DMS153 (cell line): Measurements from ENCODE around the gene ASB4.
"Not testable (repeated sequence)": the region's sequence is repeated elsewhere in the genome, so short reads cannot be mapped to it uniquely, and the experiment has no call there.

Experiments
- DNase-seq: peaks from one replicate; lab custom pipeline; 2025; lab: John Stamatoyannopoulos, UW

ASB4 gene, protein sequence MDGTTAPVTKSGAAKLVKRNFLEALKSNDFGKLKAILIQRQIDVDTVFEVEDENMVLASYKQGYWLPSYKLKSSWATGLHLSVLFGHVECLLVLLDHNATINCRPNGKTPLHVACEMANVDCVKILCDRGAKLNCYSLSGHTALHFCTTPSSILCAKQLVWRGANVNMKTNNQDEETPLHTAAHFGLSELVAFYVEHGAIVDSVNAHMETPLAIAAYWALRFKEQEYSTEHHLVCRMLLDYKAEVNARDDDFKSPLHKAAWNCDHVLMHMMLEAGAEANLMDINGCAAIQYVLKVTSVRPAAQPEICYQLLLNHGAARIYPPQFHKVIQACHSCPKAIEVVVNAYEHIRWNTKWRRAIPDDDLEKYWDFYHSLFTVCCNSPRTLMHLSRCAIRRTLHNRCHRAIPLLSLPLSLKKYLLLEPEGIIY

DNA sequence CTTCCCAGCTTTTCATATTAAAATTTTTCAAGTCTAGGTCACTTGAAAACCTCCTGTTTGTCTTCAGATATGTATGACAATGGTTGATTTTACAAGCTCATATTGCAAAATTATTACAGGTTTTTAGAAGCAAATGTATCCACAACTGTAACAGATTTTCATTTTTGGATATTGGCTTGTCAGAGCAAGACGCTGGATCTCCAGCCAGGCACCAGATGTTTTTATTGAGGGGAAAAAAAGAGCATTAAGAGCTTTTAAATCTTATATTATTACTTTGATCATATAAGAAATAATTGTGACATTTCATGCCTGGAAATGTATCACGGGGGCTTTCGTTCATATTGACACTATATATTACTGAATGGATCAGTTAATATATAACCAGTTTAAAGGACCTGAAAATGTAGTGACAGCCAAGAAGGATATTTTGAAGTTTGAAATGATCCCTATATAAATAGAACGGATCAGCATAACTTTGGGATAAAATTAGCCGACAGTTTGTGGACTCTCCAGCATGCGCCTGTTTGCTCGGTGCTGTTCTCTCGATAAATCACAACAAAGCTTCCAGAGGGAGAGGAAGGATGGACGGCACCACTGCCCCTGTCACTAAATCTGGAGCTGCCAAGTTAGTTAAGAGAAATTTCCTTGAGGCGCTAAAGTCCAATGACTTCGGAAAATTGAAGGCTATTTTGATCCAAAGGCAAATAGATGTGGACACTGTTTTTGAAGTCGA, at the start of gene ASB4:
ASB4 (plus strand) TSS at position 553 of the 733 bp plus-strand sequence; CDS start at position 582, 29 bp downstream.
- DNase-seq = no peak

DNA sequence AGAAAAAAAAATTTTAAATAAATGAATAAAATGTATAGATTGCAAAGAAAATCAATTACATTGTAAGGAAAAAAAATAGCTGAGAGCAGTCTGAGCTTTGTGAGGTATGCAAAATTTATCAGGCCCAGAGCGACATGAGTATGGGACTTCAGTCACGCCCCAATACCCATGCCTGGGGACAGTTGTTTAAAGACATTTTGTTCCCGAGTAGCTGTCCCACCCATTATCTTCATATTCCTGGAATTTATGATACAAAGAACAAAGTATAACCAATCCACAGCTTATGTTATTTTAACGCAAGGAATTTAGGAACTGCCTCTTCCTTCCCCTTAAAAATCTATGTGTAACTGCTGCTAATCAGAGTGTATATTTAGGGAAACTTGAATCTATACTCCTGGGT, 49.3 kb upstream of the ASB4 start:
- DNase-seq = no peak

DNA sequence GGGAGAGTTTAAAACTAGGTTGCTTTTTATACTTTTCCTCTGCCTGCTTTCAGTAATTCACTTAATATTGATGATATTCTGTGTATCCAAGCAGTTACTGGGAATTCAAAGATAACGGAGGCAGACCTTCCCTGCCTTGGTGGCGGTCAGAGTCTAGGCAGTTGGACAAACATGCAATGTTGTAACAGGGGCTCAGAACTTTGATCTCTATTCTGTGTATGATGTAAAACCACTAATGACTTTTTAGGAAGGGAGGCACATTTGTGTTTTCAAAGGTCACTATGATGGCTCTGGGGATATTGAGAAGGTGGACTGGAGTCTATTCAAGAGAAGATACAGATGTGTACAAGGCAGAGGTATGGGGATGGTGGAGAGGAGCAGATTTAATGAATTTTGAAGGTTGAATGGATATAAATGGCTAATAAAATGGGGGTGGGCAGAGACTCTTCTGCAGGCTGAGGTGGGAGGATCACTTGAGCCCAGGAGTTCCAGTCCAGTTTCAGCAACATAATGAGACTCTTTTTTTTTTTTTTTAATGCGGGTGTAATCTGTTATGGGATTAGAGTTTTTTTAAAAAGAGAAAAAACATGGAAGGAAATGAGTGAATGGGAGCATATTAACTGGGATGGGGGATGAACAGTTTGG, 45.2 kb upstream of the ASB4 start:
- DNase-seq = no peak

DNA sequence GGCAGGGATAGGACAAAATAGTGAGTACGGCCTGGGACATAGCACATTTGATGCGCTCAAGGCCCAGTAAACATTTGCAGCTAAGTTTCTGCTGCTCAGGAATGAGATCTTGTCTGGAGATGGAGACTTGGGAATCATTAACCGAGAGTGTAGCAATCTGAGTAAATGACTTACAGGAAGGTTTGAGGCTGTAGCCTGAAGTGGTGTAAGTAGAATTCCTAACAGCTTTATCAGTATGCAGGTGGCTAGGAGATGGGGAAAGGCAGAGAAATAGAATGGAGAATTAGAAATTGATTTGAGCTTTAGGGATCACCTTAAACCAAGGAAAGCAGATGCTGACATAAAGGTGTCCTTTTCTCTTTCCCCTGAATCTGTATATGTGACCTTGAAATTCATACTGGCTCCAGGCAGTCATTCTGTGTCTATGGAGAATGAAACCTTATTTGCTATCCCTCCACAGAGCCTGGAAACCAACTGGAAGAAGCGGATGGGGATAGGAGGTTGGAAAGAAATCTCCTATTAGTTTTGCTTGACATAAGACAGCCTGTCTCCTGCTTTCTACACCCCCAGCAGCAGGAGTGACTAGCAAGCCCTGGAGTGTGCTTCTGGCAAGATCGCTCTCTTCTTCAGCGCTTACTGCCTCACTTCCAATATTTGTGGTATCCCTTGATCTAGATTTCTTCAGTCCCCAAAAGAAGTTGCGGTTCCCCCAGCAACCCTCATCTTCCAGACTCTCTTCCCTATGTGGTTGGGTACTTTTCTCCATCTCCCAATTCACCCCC, 44.5 kb upstream of the ASB4 start:
- no peak for DNase-seq

DNA sequence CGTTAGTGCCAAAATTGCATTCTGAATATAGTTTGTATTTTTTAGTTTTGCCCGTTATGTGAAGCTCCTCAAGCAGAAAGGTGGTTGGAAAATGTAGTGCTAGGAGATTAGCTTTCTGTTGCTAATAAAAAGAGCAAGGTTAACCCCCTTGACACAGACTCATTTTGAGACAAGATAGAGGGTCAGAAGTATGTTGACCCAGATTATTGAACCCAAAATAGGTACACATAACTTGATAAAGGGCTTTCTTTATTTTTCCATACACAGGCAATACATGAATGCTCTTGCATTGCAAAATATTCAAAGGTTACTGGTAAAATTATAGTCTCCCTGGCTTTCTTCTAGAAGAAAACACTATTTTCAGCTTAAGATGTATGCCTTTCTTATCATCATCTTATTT, 40.9 kb upstream of the ASB4 start:
- no peak for DNase-seq

DNA sequence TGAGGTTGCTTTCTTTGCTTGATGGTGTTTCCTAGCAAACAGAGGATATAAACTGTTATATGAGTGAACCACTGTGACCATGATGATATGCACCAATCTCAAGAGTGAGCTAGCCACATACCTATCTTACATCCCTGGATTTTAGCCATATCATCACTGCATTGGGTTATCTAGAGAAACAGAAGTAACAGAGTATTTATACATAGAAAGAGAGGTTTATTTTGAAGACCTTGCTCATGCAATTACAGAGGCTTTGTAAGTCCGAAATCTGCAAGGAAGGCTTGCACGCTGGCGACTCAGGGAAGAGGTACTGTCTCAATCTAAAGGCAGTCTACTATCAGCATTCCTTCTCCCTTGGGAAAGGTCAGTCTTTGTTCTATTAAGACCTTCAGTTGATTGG, 39.1 kb upstream of the ASB4 start:
- DNase-seq = no peak

DNA sequence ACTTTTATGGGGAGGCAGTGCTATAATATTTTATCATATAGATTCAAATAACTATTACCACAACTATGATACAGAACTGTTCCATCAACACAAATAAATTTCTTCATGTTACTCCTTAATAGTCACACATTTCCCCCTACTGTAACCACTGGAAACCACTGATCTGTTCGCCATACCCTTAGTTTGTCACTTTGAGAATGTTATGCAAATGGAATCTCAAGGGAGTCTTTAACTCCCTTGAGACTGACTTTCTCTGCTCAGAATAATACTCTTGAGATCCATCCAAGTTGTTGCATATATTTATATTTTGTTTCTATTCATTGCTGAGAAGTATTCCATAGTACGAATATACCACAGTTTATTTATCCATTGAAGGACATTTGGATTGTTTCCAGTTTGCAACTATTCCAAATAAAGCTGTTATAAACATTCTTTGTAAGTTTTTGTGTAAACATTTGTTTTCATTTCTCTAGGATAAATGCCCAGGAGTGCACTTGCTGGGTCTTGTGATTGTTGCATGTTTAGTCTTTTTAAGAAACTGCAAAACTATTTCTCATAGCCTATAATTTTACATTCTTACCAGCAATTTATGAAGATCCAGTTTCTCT, 31.2 kb upstream of the ASB4 start:
- DNase-seq = no peak

DNA sequence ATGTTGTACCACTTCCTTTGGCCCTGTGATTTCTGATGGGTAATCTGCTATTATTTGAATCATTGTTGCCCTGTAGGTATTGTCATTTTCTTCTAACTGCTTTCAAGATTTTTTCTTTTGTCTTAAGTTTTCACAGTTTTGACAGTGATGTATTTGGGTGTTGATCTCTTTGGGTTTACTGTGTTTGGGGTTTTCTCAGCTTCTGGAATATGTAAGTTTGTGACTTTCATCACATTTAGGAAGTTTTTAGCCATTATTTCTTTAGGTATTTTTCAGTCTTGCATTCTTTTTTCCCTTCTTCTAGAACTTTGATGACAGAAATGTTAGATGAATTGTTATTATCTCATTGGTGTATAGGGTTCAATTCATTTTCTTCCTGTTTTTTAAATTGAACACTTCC, 27.8 kb upstream of the ASB4 start:
- no peak for DNase-seq

DNA sequence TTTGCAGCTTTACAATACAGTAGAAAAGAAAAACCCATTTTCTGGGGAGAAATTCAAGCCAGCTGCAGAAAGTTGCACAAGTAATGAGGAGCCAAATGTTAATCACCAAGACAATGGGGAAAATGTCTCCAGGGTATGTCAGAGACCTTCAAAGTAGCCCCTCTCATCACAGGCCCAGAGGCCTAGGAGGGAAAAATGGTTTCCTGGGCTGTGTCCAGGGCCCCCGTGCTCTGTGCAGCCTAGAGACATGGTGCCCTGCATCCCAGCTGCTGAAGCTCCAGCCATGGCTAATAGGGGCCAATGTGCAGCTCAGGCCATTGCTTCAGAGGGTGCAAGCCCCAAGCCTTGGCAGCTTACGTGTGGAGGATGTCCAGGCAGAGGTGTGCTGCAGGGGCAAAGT, 25.1 kb upstream of the ASB4 start:
- DNase-seq = not testable (repeated sequence)

DNA sequence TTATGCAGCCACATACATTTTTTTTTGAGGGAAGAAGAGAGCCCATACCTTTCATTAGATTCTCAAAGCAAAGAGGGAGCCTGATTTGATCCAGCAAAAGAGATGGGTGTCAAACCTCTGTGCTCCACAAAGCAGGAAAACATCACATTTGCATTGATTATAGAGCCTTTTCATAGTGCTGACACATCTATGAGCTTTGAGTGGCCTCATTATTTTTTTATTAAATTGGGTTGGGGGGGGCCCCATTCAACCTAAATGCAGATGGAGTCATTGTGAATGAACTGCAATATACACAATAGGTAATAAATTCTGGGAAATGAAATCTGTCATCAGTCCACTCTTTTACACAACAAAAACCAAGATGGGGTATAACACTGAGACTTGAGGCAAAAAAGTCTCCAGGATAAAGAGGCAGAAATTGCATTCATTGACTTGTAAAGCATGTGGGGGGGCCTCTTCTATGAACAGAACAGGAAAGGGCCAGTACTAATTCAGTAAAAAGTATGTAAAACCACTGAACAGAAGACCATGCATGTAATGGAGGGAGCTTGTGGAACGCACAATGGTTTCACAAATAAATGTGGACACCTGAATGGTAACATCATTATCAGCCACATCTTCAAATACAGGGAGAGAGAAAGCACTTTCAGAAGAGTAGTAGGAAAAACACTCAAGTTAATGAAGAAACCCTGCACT, 17.7 kb upstream of the ASB4 start:
- DNase-seq = no peak

DNA sequence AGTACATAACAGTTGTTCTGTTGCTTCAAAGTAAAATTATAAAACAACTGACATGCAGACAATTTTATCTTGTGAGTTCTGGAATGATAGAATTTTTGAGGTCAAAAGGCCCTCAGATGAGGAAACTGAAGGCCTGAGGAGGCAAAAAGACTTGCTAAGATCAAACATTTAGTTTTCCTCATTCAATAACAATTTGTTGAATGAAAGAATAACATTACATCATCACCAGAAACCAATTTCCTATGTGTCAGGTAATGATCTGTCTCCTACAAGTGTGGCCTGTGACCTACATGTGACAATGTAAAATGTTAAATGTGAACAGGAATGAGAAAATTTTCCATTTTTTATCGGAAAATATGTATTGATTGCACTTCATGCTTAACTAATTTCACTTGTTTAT, 16.6 kb upstream of the ASB4 start:
- peak; percentile 41 for DNase-seq

DNA sequence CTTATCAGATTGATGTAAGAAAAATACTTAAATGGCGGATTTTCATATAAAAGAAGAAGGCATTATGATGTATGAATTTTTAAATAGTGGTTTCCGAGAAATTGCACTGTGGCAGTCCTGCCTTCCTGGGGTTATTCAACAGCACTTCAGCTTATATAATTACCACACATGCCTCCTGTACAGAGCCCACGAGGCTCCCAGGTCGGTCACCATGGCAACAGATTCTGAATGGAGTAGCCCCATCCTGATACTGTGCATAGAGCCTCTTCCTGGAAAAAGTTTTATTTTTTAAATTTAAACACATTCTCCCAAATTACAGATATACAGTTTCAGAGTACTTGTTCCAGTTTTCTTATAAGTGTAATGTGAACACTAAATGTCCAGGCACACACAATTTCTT, 15.9 kb upstream of the ASB4 start:
- DNase-seq = peak; percentile 92

DNA sequence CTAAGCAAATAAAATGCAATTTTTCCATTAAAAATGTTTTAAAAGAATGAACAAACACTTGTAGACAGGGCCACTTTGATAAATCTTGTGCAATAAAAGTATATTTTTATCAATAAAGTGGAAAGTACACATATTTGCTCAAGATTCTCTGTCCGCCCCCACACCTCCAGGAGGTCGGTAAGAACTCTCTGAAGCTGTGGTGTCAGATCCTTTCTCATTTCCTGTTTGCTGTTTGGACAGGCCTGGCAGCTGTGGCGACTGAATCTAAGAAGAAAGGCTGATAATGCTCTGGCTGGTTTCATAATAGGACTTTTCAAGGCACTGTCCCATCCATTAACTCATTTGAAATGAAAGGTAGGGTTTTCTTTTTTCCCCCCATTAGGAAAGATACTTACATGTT, 15.3 kb upstream of the ASB4 start:
- peak; percentile 91 for DNase-seq

DNA sequence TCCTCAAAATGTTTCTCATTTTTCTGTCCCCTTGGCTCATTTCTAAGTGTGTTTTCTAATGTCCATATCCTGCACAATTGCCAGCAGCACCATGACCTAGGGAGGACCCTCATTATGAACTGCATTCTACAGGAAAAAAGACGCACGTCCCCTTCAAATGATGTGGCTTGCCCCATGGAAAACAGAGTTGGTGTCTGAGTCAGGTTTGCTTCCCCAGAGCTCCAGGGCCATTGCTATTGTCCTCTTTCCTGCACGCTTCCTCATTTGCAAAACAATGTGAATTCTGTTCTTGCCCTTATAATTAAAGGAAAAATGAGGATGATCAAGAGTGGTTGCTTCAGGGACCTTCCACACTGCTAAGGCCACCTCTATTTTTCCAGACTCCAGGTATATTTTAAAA, 14.7 kb upstream of the ASB4 start:
- DNase-seq = no peak

DNA sequence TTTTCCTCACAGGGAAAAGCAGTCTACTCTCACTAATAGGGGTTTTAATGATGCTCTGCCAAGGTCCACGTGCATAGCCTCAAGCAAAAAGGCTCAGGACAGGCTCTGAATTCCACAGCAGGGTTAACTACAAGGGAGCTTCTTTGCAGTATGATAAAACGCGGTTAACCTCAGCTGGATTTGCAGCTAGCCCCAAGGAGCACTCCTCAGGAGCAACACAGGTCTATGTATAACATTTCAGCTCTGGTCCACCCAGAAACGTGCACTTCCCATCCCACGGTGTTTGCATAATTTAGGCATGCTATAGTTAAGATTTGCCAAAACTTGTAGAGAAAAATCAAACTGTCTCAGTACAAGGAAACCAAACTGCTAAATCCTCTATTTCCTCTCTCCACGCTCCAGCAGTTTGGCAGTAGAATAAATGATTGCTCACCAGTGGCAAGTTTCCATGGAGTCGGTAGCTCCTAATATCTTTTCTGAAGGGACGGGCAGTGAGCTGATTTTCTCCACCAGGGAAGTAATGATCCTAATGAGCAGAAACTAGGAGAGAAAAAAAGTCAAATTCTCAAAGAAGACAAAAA, 13.1 kb upstream of the ASB4 start:
- DNase-seq = peak; percentile 28

DNA sequence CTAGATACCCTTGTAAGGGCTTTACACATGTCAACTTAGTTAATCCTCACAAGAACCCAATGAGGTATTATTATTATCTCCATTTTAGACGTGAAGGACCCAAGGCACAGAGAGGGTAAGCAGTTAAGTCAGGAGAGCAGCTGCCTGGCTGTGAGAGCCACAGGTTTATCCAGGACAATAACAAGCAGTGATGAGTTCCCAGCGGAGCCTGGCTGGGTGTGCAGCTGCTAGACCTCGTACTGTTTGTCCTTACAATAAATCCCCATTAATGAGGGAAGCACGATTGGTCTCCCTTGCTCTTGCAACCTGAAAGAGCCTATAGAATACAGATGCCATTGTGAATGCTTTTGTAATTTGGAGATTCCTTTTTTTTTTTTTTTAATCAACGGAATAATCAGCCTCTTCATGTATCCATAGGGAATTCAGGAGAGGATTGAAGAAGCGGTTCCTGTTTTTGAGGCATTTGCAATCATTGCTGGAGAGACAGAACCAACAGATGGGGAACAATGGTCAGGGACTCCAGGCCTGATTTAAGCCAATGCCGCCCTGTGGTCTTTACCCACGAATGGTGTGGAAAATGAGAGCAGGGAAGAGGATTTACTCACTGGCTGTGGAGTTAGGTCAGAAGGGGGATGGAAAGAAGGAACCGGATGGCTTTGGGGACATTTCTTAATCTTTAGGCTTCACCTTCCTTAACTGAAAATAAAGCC, 12.3 kb upstream of the ASB4 start:
- peak; percentile 97 for DNase-seq

DNA sequence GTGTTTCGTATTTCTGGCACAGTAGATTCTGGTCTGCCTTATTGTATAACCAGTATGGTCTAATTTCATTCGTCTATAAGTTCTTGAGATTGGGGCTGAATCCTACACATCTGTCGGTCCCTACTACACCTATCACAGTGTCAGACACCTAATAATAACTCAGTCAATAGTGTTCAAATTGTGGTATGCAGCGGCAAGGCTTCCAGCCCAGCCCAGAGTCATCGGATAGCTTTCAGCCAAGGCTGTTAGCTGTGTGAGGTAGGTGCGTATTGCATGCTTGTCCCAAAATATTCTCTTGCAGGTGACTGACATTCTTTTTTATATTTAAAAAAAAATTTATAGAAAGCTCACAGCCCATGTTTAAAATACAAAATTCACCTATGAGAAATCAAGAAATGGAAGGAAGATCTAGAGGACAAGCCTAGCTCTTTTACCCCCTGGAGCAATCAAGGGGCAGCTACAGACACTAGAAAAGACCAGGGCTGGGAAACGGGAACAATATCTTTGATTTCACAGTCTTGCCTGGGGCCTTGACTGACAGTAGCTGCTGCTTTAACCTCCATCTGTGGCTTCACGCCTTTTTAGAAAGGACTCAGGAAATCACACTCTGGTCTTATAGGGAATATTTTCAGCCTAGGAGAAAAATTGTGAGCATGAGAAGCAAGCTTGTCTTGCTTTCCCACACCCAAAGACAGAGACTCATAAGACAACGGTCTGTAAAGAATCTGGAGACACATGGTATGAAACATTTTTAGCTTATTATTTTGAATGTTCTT, 9.5 kb upstream of the ASB4 start:
- no peak for DNase-seq

DNA sequence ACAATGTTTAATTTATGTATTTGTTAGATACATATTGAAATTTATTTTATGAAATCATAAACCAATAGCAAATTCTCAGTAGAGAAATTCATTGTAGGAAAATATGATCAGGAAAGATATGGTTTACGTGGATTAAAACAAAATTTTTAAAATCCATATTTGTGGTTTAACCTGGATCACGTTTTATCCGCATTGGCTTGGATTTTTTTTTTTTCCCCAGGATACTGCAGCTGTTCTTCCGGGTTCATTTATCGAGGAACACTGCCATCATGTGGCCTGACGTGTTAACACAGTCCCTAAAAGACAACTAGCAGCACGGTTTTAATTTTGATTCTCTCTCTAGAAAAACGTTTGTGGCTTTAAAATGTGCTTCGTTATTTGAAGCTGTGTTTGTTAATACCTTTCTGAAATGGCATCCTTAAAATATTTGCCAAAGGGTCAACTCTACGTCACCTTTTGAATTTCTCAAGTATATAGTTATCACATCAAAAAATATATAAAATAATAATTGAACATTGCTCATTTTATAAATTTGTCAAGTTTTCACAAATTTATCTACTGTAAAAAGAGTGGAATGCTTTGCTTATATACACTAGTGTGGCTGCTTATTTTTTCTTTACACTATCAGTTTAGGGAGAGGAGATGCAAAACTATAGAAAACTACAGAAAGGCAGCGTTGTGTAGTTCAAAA, 8.7 kb upstream of the ASB4 start:
- DNase-seq = peak; percentile 77
